WERI-Rb-1 (cell line): ENCODE results near the gene CAP1.

Experiments used
- DNase-seq: peaks from one replicate; pipeline ENCODE4 v3.0.0-alpha.2; 2020
- H3K27ac ChIP-seq: fragments of 250-450 bp; sonication (Bioruptor Pico); 2 replicates; pipeline ENCODE4 v1.5.1; 2020; ENCODE audit warnings: mild to moderate bottlenecking, moderate library complexity
- H3K27me3 ChIP-seq: fragments of 250-450 bp; sonication (Bioruptor Pico); 2 replicates; pipeline ENCODE4 v1.5.1; 2021; ENCODE audit warnings: mild to moderate bottlenecking, low read depth, moderate library complexity; ENCODE audit not compliant: insufficient read depth, severe bottlenecking
- H3K36me3 ChIP-seq: fragments of 250-450 bp; sonication (Bioruptor Pico); 2 replicates; pipeline ENCODE4 v1.5.1; 2020; ENCODE audit warnings: mild to moderate bottlenecking, moderate library complexity
- H3K4me3 ChIP-seq: 2 replicates; pipeline ENCODE4 v1.5.1; 2011; ENCODE audit warnings: low read depth, mild to moderate bottlenecking, control low read depth, low read length
- H3K9me3 ChIP-seq: fragments of 250-450 bp; sonication (Bioruptor Pico); 2 replicates; pipeline ENCODE4 v1.5.1; 2021; ENCODE audit warnings: mild to moderate bottlenecking, moderate library complexity; ENCODE audit not compliant: severe bottlenecking
- CTCF ChIP-seq: IDR thresholded peaks from 2 replicates; pipeline ENCODE4 v1.5.1; 2011; ENCODE audit warnings: low read depth, mild to moderate bottlenecking, control low read depth, inconsistent platforms, low read length

CAP1 gene

DNA sequence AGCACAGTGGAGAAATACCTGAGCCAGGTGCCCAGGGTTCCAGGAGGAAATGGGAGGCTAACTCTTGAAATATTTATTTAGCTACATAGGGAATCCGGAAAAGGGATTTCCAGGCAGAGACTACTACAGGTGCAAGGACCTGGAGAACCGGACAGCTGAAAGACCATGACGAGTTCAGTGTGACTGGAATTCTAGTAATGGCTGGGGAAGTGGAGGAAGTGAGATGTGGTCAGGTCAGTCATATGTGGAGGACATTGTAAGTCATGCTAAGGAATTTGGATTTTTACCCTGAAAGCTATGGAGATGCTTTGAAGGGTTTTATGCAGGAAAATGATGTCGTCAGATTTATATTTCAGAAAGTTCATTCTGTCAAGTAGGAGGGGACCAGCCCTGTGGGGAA is 1.8 kb downstream of the CAP1 start:
- Histone ChIP-seq H3K4me3 (no peak overlapping the region), H3K27me3 (no peaks in the 10 kb centered on the region), H3K36me3 (peaks cover 15% of the 10 kb centered on the region), H3K9me3 (no peaks in the 10 kb centered on the region), H3K27ac (no peak overlapping the region)
- no peak for DNase-seq
- no peak for TF ChIP-seq CTCF

DNA sequence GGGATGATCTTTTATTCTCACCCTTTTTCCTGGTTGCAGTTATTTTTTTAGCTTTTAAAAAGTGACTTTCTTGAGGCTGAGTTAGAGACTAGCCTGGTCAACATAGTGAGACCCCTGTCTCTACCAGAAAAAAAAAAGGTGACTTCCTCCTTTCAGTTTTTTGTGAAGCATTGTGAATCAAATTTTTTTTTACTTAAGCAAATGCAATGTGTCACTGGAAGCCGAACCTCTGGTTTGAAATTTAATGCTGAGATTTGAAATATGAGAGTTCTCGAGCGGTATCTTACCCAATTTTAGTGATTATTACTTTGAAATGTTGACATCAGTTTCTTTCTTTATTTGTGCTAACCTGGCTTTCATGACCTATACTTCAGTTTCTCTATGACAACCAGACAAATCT is 3.6 kb downstream of the CAP1 start:
- Histone ChIP-seq H3K27ac (no peak overlapping the region), H3K9me3 (no peaks in the 10 kb centered on the region), H3K36me3 (peaks cover 15% of the 10 kb centered on the region), H3K4me3 (no peak overlapping the region), H3K27me3 (no peaks in the 10 kb centered on the region)
- DNase-seq = no peak
- TF ChIP-seq CTCF = no peak

DNA sequence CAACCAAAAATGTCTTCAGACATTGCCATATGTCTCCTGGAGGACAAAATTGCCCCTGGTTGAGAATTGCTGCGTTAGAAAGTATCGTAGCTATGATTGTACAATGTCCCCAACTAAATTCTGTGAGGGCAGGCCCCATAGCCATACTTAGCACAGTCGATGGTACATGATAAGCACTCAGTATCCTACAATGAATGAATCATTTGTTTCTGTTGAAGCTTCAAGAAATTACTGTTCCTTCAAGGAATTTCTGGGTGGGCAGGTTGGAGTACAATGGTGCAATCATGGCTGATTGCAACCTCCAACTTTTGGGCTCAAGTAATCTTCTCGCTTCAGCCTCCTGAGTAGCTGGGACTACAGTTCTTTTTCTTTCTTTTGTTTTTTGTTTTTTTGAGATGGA is 4.7 kb downstream of the CAP1 start:
- H3K27me3 ChIP-seq = no peaks in the 10 kb centered on the region
- no peak overlapping the region for H3K27ac ChIP-seq
- no peak overlapping the region for H3K4me3 ChIP-seq
- TF ChIP-seq CTCF = no peak
- H3K36me3 ChIP-seq = peaks cover 18% of the 10 kb centered on the region
- H3K9me3 ChIP-seq = no peaks in the 10 kb centered on the region
- DNase-seq = no peak

- H3K27ac ChIP-seq = no peak overlapping the region
- H3K27me3 ChIP-seq = no peaks in the 10 kb centered on the region
- H3K36me3 ChIP-seq = peaks cover 17% of the 10 kb centered on the region
- no peaks in the 10 kb centered on the region for H3K9me3 ChIP-seq
- DNase-seq = no peak
- no peak overlapping the region for H3K4me3 ChIP-seq
- TF ChIP-seq CTCF = no peak
These were observed 5.2 kb downstream of the CAP1 start for GRCh38 chr1:40045766-40046165.

DNA sequence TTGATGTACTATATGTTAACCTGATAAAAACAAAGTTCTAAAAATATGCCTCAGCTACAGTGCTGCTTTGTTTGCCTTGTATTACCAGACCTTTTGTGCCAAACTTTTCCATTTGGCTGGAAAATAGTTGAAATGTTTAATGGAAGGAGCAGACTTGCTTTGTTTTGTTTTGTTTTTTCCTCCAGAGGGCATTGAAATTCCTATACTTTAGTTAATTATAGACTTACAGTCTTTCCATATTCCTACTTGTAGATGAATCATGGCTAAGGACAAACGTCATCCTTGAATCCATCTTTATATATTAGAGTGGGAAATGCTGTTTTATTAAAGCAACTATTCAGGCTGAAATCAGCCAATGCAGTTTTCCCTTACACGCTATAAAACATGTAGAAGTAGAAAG is 6.7 kb downstream of the CAP1 start:
- no peaks in the 10 kb centered on the region for H3K9me3 ChIP-seq
- no peak for TF ChIP-seq CTCF
- no peak for DNase-seq
- H3K36me3 ChIP-seq = peaks cover 9% of the 10 kb centered on the region
- H3K27me3 ChIP-seq = no peaks in the 10 kb centered on the region
- no peak overlapping the region for H3K4me3 ChIP-seq
- no peak overlapping the region for H3K27ac ChIP-seq

- no peak for TF ChIP-seq CTCF
- Histone ChIP-seq H3K36me3 (peaks cover 4% of the 10 kb centered on the region), H3K9me3 (no peaks in the 10 kb centered on the region), H3K4me3 (no peak overlapping the region), H3K27ac (no peak overlapping the region), H3K27me3 (no peaks in the 10 kb centered on the region)
- DNase-seq = no peak
These were observed 7.2 kb downstream of the CAP1 start for GRCh38 chr1:40047769-40048168.
